T follicular helper cell (primary cell): ENCODE measurements around the gene CNOT1.
"Not testable (repeated sequence)": the region's sequence is repeated elsewhere in the genome, so short reads cannot be mapped to it uniquely, and the experiment has no call there.

Experiments used
- DNase-seq: peaks from one replicate; pipeline ENCODE4 v3.0.0-alpha.2; 2020; ENCODE audit warnings: low read depth

The CNOT1 gene

DNA sequence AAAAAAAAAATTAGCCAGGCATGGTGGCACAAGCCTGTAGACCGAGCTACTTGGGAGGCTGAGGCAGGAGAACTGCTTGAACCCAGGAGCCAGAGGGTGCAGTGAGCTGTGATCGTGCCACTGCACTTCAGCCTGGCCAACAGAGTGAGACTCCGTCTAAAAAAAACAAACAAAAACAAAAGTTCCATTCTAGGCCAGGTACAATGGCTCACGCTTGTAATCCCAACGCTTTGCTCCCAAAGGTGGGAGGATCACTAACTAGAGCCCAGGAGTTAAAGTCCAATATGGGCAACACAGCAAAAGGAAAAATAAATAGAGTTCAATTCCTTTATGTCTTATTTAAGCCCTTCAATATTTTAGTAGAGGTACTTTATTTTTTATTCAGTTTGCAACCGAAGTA lies 47.5 kb downstream of the CNOT1 start:
- DNase-seq: no peak

DNA sequence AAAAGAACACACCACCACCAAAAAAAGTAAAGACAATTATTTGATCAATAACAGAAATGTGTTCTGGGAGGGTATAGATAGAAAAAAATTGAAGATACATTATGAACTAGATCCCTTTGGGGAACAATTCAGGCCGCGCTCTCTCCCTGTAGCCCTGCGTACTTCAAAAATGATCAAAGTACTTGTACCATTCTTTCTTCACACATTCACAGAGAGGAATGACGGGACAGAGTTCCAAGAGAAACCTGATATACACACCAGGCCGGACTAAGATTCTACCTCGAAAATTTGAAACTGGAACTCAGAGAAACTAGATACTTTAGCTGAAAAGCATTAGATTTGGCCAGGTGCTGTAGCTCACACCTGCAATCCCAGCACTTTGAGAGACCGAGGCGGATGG lies 50.0 kb downstream of the CNOT1 start:
- no peak for DNase-seq

GRCh38 chr16:58578642-58579041 lies 51.0 kb downstream of the CNOT1 start:
- no peak for DNase-seq

- DNase-seq: no peak
Measured at GRCh38 chr16:58577141-58577540, 52.5 kb downstream of the CNOT1 start.

GRCh38 chr16:58574895-58575294 lies 54.7 kb downstream of the CNOT1 start:
- DNase-seq: no peak

DNA sequence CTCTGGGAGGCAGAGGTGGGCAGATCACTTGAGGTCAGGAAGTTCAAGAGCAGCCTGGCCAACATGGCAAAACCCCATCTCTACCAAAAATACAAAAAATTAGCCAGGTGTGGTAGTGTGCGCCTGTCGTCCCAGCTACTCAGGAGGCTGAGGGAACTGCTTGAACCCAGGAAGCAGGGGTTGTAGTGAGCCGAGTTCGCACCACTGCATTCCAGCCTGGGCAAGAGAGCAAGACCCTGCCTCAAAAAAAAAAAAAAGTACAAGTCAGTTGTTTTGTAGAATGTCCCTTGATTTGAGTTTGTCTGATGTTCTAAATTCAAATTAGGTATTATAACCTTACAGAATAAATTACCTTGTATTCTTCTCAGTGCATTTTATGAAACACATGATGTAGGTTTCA lies 63.9 kb downstream of the CNOT1 start:
- DNase-seq: not testable (repeated sequence)

DNA sequence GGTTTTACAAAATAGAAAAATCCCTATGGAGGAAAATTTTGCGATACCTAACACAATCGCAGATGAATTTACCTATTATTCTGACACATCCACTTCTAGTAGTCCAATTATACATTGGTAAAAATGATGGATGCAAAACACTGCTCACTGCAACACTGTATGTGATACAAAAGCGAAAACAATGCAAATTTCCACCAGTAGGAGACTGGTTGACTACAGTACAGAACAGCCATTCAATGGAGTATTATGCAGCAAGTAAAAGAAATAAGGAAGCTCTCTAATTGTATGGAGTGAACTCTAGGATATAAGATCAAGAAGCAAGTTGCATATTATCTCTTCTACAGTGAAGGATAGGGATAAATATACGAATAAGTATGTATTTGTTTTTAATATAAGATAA lies 65.9 kb downstream of the CNOT1 start:
- no peak for DNase-seq

DNA sequence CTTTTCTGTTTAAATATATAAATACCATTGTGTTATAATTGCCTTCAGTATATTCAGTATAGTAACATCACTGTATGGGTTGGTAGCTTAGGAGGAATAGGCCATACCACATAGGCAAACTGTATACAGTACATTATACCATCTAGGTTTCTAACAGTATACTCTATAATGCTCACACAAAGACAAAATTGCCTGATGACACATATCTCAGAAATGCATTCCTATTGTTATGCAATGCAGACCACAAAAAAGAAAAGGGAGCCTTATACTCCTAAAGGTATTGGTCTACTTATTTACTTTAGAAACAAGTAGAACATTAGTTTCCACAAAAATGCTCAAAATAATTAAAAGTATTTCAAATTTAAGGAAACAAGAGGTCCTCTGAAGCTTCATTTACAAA lies 66.4 kb downstream of the CNOT1 start:
- no peak for DNase-seq

GRCh38 chr16:58556678-58557077 lies 72.9 kb downstream of the CNOT1 start:
- no peak for DNase-seq

DNA sequence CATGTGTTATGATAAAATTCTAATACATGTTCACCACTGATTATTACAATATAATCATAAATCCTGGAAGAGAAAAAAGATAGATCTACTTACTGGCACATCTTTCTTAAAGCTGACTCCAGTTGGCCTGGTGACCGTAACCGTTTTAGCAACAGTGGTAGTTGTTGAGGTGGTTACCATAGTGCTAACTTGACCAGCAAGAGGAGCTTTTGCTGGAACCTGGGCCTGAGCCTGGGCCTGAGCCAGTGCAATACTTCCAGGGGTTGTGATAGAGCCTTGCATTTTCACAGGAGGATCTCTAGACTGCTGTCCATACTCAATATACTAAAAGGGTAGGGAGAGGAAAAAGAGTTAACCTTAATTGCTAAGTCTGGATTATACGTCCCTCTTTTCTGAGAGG lies 78.1 kb downstream of the CNOT1 start:
- DNase-seq: no peak

- no peak for DNase-seq
Measured at GRCh38 chr16:58548378-58548777, 81.2 kb downstream of the CNOT1 start.

GRCh38 chr16:58543685-58544084 lies 85.9 kb downstream of the CNOT1 start:
- DNase-seq: no peak

GRCh38 chr16:58542291-58542690 lies 87.3 kb downstream of the CNOT1 start:
- no peak for DNase-seq

GRCh38 chr16:58541711-58542110 lies 87.9 kb downstream of the CNOT1 start:
- DNase-seq: no peak

DNA sequence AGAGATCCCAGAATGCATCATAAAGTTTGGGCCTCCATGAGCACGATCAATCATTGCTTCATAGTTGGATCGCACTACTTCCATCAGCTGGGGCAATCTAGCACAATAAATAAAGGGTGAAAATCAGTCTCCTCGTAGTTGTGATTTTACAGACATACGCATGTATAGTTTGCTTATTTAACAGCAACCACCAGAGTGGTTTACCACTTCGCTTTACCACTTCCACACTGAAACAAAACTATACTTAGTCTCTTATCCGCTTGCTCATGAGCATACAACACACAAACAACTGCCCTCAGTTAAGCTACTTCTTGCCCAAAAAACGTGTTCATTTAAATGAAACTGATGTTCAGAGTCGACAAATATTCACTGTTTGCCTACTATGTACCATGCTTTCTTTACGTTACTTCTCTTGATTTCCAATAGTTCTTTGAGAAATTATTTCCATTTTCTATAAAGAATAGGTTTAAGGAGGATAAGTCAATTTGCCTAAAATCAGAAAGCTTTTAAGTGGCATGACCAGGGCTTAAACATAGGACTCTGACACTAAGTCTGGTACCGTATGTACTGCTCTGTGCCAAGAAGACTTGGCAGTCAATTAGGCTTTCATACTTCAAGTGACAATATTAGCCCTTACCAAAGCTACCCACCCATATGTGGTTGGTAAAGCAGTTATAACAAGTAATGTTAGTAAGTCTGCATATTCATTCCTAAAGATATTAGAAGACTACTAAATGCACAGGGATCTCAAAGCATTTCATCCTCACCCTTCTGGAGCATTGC lies 92.3 kb downstream of the CNOT1 start:
- no peak for DNase-seq

DNA sequence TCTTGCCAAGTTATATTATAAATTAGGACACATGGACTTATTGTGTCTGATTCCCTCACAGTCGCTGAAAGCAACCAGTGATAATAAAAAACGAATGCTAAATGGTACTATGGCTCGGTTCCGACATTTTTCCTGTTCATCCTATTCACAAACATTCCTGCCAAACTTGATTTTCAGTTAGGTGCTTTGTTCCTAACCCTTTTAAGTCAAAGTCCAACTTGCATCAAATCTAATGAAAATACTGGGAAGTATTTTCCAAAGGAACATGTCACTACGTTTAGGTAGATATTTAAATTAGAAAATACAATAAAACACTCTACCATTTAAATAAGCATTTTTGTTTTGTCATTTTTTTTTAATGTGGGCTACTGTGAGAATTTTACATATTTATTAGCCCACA lies 93.3 kb downstream of the CNOT1 start:
- no peak for DNase-seq

- DNase-seq: no peak
Measured at GRCh38 chr16:58535100-58535499, 94.5 kb downstream of the CNOT1 start.

GRCh38 chr16:58533751-58534470 lies 95.7 kb downstream of the CNOT1 start:
- DNase-seq: no peak

GRCh38 chr16:58532414-58532813 lies 97.2 kb downstream of the CNOT1 start:
- DNase-seq: no peak

GRCh38 chr16:58530179-58530578 lies 99.4 kb downstream of the CNOT1 start:
- DNase-seq: no peak

DNA sequence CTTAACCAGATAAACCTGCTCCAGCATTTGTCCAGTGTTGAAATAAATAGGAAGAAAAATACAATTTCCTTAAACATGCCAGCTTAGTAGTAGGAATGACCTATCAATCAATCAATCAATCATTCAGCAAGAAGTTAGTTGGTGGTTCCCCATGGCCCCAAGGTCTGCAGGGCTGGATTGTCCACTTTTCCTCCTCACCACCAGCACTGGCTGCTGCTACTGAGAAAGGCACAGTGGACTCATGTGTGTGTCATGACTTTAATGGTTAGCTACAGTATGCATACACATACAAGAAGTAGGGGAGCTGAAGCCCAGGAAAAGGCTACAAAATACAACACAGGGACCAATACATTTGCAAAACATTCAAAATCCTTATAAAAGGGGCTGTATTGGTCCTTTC lies 109.9 kb downstream of the CNOT1 start:
- no peak for DNase-seq

DNA sequence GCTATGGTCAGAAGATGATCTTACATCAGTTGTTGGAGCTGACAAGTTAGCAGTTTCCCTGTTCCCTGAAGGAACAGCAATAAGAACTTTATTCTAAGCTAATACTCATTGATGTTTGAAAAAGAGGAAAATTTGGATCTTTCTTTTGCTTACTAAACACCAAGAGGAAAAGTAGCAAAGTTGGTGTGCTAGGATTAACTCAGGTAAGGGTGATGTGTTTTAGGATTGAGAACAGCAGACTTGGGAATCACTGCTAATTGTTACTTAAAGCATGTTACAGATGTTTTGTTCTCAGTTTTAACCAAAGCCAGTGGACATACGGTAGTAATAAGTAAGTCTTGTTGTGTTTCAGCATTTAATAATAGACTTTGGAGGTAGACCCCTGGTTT lies 110.7 kb downstream of the CNOT1 start:
- no peak for DNase-seq

- no peak for DNase-seq
Measured at GRCh38 chr16:58518083-58518979, 111.3 kb downstream of the CNOT1 start.
